Heart left ventricle (tissue), 16 donors: ENCODE measurements around the gene DGKE. TPM values are rescaled to one million over a fixed set of nuclear protein-coding genes. Genes with fewer than 3 reads are reported as not detected.
A peak's percentile ranks its signal among the peaks of the same experiment; 100 is the strongest.

ENCODE experiments used
- ATAC-seq, 4 donors: fragments of 200-7000 bp; cut with Tn5 transposase; one replicate each; pipeline ENCODE4 v1.9.1; 2020 to 2022; ENCODE audit warnings: moderate library complexity in 4 of 4, mild to moderate bottlenecking in 3 of 4, moderate number of reproducible peaks in 1 of 4
- DNase-seq, 5 donors: peaks; one replicate each; pipeline ENCODE4 v3.0.0-alpha.2; 2020
- H3K27ac ChIP-seq, 12 donors: fragments of 200-600 bp; sonication (generic) in 4 of 12; one replicate each; pipeline versions ENCODE4 v1.5.0 to v1.8.0; 2016 to 2022; ENCODE audit warnings: mild to moderate bottlenecking in 2 of 12
- H3K27me3 ChIP-seq, 9 donors: fragments of 200-600 bp; sonication (generic) in 2 of 9; one replicate each; pipeline versions ENCODE4 v1.5.1 to v1.8.0; 2016 to 2022; ENCODE audit warnings: mild to moderate bottlenecking in 3 of 9
- H3K36me3 ChIP-seq, 9 donors: fragments of 200-600 bp; sonication (generic) in 2 of 9; one replicate each; pipeline versions ENCODE4 v1.5.0 to v1.8.0; 2018 to 2022; ENCODE audit warnings: mild to moderate bottlenecking in 2 of 9
- H3K4me1 ChIP-seq, 12 donors: fragments of 200-600 bp; sonication (generic) in 4 of 12; one replicate each; pipeline versions ENCODE4 v1.5.0 to v1.8.0; 2016 to 2022; ENCODE audit warnings: mild to moderate bottlenecking in 3 of 12
- H3K4me3 ChIP-seq, 12 donors: fragments of 200-600 bp; sonication (generic) in 4 of 12; one replicate each; pipeline versions ENCODE4 v1.5.0 to v1.8.0; 2017 to 2022; ENCODE audit warnings: mild to moderate bottlenecking in 9 of 12, moderate library complexity in 4 of 12
- H3K9me3 ChIP-seq, 12 donors: fragments of 200-600 bp; sonication (generic) in 4 of 12; one replicate each; pipeline versions ENCODE4 v1.5.0 to v1.8.0; 2016 to 2022; ENCODE audit warnings: mild to moderate bottlenecking in 1 of 12
- POLR2A ChIP-seq, 2 donors: fragments of 450-650 bp; IDR thresholded peaks; one replicate each; pipeline ENCODE4 v1.6.1; 2017; ENCODE audit warnings: antibody characterized with exemption in 2 of 2, mild to moderate bottlenecking in 2 of 2, moderate library complexity in 2 of 2
- WGBS, 4 donors: extraction: QIAGEN DNeasy Blood & Tissue Kit in 2 of 4; methylation state at CpG; one replicate each; pipeline versions ENCODE4 v1.1.5 to v1.1.7; 2013 to 2018; 5-methylcytosine and 5-hydroxymethylcytosine counted together
- intact Hi-C, 10 donors: fragments of 100-400 bp; cut with DNase I; formaldehyde crosslinking; loops; one replicate each; pipeline versions ENCODE4 v1.11.1 to v1.14.2; 2022
- polyA plus RNA-seq, 2 donors: library from polyadenylated mRNA; stranded (reverse); fragments of 200-250 nt; gene quantifications; one replicate each; pipeline ENCODE4 v1.2.3, GENCODE V29; 2013
- total RNA-seq, 9 donors: library from RNA; depleted of rRNA in 2 of 9; stranded (reverse); fragments of >200 nt in 2 of 9; fragmentation: NEBNext Ultra II Directional in 3 of 9; extraction: Animal tissue kit (Norgen Biotek cat#: 25700) in 3 of 9; gene quantifications; one replicate each; pipeline versions ENCODE4 v1.1.0 to v1.2.4, GENCODE V29; 2016 to 2023
- TF ChIP-seq, protein P1 (sequence below), 12 donors: fragments of 200-600 bp; sonication (generic) in 4 of 12; IDR thresholded peaks; one replicate each; pipeline versions ENCODE4 v1.5.0 to v1.8.0; 2018 to 2022; ENCODE audit warnings: antibody characterized with exemption in 12 of 12, mild to moderate bottlenecking in 5 of 12
- donor health status: ischemic (EF 13 %, LVEDD 7.1; RV severe dilation, severe dysfunction).
- donor health status: healthy with polysubstance abuse.
- donor health status: DM: no; HTN: yes; CAD: no.
- donor health status: DM: no; HTN: no; CAD: no.
- donor health status: ischemic (EF 25% LVEDD 6.9; RV normal size, moderate dysfunction).
- donor health status: ischemic (EF 25% LVEDD 5.7; RV mildly dilated, moderate dysfunction).
- donor health status: healthy.
- donor health status: DM: yes; HTN: yes; CAD: no.
- donor health status: ischemic (EF 35%, LVEDD 5.7; RV mildly dilated, moderate dysfunction).
- donor health status: nonischemic (EF 11% LVEDD 7.7; RV severe dilation, severe dysfunction).
- donor health status: DM: yes; HTN: yes; CAD: no.
- donor health status: PGD.
- donor health status: ischemic (EF 29% LVEDD 5.4; RV normal size, mild dysfunction).
- donor health status: nonischemic (EF 23%, LVEDD 6.1; RV moderate dilation, normal function).

DGKE gene
- total and polyA plus RNA-seq, 11 donors, result 0.96 to 4.1 (median 2.8) TPM

GRCh38 chr17:56830726-56831368 lies 3.1 kb upstream of the DGKE start:
- Histone ChIP-seq H3K36me3 (peaks cover 0 to 15% (median 0%) of the 10 kb centered on the region in 9 donors), H3K4me3 (no peak overlapping the region), H3K9me3 (no peaks in the 10 kb centered on the region), H3K27me3 (no peaks in the 10 kb centered on the region), H3K27ac (no peak overlapping the region), H3K4me1 (peaks cover 0 to 40% (median 14%) of the 10 kb centered on the region in 12 donors)
- 81 to 86% (median 84%) methylated on average over 7 of the region's 7 CpGs for WGBS, 4 donors
- DNase-seq, result no peak
- intact Hi-C loops, result loop anchor here in 2 of 10 donors (5.0 kb wide), 1 partner anchor 81 kb away; the partner anchor contains the start of gene TRIM25 (in 2 of the 2)
- TF ChIP-seq, protein P1, sequence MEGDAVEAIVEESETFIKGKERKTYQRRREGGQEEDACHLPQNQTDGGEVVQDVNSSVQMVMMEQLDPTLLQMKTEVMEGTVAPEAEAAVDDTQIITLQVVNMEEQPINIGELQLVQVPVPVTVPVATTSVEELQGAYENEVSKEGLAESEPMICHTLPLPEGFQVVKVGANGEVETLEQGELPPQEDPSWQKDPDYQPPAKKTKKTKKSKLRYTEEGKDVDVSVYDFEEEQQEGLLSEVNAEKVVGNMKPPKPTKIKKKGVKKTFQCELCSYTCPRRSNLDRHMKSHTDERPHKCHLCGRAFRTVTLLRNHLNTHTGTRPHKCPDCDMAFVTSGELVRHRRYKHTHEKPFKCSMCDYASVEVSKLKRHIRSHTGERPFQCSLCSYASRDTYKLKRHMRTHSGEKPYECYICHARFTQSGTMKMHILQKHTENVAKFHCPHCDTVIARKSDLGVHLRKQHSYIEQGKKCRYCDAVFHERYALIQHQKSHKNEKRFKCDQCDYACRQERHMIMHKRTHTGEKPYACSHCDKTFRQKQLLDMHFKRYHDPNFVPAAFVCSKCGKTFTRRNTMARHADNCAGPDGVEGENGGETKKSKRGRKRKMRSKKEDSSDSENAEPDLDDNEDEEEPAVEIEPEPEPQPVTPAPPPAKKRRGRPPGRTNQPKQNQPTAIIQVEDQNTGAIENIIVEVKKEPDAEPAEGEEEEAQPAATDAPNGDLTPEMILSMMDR (IDR thresholded peaks at IDR 0.05), result no peak
- TF ChIP-seq POLR2A (IDR thresholded peaks at IDR 0.05), result no peak
- no peak for ATAC-seq

GRCh38 chr17:56831369-56832095 lies 2.4 kb upstream of the DGKE start:
- Histone ChIP-seq H3K36me3 (peaks cover 0 to 15% (median 0%) of the 10 kb centered on the region in 9 donors), H3K4me3 (no peak overlapping the region), H3K4me1 (peaks cover 0 to 40% (median 14%) of the 10 kb centered on the region in 12 donors), H3K9me3 (no peaks in the 10 kb centered on the region), H3K27me3 (no peaks in the 10 kb centered on the region), H3K27ac (no peak overlapping the region)
- TF ChIP-seq, protein P1 (IDR thresholded peaks at IDR 0.05), result no peak
- TF ChIP-seq POLR2A (IDR thresholded peaks at IDR 0.05), result no peak
- DNase-seq, result no peak
- intact Hi-C loops, result loop anchor here in 2 of 10 donors (5.0 kb wide), 1 partner anchor 81 kb away; the partner anchor contains the start of gene TRIM25 (in 2 of the 2)
- no peak for ATAC-seq
- 93 to 98% (median 97%) methylated on average over 16 of the region's 16 CpGs for WGBS, 4 donors

- no peak for DNase-seq
- ATAC-seq, result no peak
- Histone ChIP-seq H3K27me3 (no peaks in the 10 kb centered on the region), H3K4me3 (peak overlapping the region in 10 of 12 donors; percentile 64 to 92 (median 78)), H3K9me3 (no peaks in the 10 kb centered on the region), H3K36me3 (peaks cover 0 to 8% (median 0%) of the 10 kb centered on the region in 9 donors), H3K27ac (peak overlapping the region in 1 of 12 donors; percentile 87), H3K4me1 (peaks cover 0 to 40% (median 14%) of the 10 kb centered on the region in 12 donors)
- WGBS, 4 donors, result 63 to 76% (median 69%) methylated on average over 4 of the region's 4 CpGs
- intact Hi-C loops, result loop anchor here in 2 of 10 donors (5.0 kb wide), 1 partner anchor 80 kb away; the partner anchor contains the start of gene TRIM25 (in 2 of the 2)
- TF ChIP-seq, protein P1 (IDR thresholded peaks at IDR 0.05), result no peak
- TF ChIP-seq POLR2A (IDR thresholded peaks at IDR 0.05), result no peak
These were observed 1.5 kb upstream of the DGKE start for GRCh38 chr17:56832446-56832845.
